HL-60 (cell line): Measurements from ENCODE around the gene AKR1D1.

Source experiments
- CTCF ChIP-seq: IDR thresholded peaks from one replicate; pipeline ENCODE4 v1.5.1; 2011; ENCODE audit warnings: low read length, control low read depth, inconsistent platforms; ENCODE audit not compliant: insufficient read depth
- GABPA ChIP-seq: IDR thresholded peaks from 2 replicates; pipeline ENCODE4 v1.6.1; 2012; ENCODE audit warnings: low read depth
- POLR2AphosphoS5 ChIP-seq: IDR thresholded peaks from 2 replicates; pipeline ENCODE4 v1.6.1; 2012; ENCODE audit warnings: low read depth
- REST ChIP-seq: IDR thresholded peaks from 2 replicates; pipeline ENCODE4 v1.6.1; 2012; ENCODE audit warnings: low read depth; ENCODE audit not compliant: insufficient replicate concordance

GRCh38 chr7:138127996-138128395, 51.7 kb downstream of the AKR1D1 start:
- TF ChIP-seq CTCF (no peak), POLR2AphosphoS5 (no peak), GABPA (no peak), REST (no peak)
